GM21528 (cell line): ENCODE data around the gene PROC.

ENCODE experiments used
- ATAC-seq: cut with Tn5 transposase; IDR thresholded peaks from one replicate; pipeline ENCODE4 v1.9.1; 2021; ENCODE audit warnings: mild to moderate bottlenecking, moderate library complexity; ENCODE audit not compliant: unreplicated experiment, low FRiP score

The PROC gene

GRCh38 chr2:127413200-127413599, 5.0 kb upstream of the PROC start:
- no peak for ATAC-seq

DNA sequence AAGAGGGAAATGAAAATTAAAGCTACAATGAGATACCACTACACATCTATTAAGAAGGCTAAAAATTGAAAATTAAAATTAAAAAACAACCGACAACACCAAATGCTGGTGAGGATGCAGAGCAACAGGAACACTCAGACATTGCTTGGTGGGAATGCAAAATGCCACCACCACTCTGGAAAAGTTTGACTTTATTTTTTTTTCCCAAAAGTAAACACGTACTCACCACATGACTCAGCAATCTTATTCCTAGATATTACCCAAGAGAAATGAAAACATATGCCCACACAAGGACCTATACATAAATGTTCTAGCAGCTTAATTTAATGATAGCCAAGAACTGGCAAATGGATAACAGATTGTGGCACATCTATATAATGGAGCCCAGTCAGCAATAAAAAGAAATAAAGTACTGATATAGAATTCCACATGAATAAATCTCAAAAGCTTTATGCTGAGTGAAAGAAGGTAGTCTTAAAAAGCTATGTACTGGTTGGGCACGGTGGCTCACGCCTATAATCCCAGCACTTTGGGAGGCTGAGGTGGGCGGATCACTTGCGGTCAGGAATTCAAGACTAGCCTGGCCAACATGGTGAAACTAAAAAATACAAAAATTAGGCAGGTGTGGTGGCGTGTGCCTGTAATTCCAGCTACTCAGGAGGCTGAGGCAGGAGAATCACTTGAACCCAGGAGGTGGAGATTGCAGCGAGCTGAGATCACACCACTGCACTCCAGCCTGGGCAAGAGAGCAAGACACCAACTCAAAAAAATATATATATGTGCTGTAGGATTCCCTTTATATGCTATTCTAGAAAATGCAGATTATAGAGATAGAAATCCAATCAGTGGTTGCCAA, 4.2 kb upstream of the PROC start:
- ATAC-seq: no peak

- ATAC-seq: no peak
Measured at GRCh38 chr2:127414638-127415592, 3.3 kb upstream of the PROC start.

DNA sequence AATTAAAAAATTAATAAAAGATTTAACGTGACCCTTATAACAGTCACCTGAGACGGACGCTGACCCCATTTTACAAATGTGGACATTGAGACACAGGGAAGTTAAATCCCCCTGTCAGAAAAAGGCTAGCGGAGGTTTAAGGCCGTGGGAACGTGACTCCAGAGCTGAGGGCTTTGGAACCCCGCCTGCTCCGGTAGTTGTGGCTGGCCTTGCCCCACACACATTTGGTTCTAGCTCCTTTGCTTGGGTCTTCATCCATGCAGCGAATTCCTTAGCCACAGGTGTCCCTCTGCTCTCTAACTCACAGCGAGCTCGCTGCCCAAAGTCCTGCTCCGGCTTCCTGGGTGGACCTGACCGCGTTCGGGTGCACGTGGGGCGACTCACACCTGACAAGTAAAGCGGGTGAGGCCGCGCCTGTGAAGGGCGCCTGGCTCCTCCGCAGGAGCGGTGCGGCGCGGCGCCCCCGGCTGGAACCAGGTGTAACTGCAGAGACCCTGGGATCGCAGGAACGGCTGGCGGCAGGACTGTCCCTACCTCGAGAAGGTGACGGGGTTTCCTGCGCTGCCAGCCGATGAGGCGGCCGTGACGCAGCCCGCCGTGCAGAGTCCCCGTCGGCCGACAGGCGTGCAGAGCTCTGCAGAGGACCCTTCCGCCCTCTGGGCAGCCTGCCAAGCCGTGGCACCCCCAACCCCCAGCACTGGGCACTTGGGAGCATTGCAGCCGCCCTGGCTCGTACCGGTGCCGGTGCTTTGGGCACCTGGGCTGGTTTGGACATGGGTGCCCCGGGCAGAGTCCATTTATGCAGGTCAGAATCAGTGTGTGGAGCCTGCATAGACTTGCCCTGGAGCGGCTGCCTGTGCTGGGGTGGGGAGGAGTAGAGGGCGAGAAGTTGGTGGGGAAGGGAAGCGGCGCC, 2.4 kb upstream of the PROC start:
- peak; percentile 72 for ATAC-seq

DNA sequence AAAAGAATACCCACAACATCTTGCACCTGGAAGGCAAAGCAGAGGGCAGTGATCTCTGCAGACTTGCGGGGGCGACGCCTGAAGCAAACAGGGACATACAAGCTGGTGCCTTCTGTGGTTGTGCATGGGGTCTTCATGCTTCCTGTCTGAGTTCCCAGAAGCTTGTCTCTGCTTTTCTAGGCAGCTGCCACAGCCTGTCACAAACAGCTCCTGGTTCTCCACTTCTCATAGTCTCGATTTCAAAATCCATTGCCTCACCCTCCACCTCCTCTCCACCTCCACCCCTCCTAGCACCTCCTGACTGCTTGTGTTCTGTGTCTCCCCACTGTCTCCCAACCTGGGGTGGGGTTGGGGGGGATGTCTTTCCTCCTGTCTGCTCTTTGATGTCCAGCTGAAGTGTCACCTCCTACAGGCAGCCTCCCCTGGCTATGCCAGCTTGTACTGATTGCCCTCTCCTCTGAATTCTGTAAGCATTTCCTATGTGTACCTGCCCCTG, 1.7 kb upstream of the PROC start:
- peak; percentile 21 for ATAC-seq

DNA sequence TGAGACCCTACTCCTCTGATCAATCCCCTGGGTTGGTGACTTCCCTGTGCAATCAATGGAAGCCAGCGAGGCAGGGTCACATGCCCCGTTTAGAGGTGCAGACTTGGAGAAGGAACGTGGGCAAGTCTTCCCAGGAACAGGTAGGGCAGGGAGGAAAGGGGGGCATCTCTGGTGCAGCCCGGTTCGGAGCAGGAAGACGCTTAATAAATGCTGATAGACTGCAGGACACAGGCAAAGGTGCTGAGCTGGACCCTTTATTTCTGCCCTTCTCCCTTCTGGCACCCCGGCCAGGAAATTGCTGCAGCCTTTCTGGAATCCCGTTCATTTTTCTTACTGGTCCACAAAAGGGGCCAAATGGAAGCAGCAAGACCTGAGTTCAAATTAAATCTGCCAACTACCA, 821 bp upstream of the PROC start:
- ATAC-seq: no peak

DNA sequence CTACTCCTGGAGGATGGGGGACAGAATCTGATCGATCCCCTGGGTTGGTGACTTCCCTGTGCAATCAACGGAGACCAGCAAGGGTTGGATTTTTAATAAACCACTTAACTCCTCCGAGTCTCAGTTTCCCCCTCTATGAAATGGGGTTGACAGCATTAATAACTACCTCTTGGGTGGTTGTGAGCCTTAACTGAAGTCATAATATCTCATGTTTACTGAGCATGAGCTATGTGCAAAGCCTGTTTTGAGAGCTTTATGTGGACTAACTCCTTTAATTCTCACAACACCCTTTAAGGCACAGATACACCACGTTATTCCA, 844 bp downstream of the PROC start:
- no peak for ATAC-seq

DNA sequence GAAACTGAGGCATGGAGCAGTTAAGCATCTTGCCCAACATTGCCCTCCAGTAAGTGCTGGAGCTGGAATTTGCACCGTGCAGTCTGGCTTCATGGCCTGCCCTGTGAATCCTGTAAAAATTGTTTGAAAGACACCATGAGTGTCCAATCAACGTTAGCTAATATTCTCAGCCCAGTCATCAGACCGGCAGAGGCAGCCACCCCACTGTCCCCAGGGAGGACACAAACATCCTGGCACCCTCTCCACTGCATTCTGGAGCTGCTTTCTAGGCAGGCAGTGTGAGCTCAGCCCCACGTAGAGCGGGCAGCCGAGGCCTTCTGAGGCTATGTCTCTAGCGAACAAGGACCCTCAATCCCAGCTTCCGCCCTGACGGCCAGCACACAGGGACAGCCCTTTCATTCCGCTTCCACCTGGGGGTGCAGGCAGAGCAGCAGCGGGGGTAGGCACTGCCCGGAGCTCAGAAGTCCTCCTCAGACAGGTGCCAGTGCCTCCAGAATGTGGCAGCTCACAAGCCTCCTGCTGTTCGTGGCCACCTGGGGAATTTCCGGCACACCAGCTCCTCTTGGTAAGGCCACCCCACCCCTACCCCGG, 1.3 kb downstream of the PROC start:
- no peak for ATAC-seq

DNA sequence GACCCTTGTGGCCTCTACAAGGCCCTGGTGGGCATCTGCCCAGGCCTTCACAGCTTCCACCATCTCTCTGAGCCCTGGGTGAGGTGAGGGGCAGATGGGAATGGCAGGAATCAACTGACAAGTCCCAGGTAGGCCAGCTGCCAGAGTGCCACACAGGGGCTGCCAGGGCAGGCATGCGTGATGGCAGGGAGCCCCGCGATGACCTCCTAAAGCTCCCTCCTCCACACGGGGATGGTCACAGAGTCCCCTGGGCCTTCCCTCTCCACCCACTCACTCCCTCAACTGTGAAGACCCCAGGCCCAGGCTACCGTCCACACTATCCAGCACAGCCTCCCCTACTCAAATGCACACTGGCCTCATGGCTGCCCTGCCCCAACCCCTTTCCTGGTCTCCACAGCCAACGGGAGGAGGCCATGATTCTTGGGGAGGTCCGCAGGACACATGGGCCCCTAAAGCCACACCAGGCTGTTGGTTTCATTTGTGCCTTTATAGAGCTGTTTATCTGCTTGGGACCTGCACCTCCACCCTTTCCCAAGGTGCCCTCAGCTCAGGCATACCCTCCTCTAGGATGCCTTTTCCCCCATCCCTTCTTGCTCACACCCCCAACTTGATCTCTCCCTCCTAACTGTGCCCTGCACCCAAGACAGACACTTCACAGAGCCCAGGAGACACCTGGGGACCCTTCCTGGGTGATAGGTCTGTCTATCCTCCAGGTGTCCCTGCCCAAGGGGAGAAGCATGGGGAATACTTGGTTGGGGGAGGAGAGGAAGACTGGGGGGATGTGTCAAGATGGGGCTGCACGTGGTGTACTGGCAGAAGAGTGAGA, 2.0 kb downstream of the PROC start:
- ATAC-seq: no peak

GRCh38 chr2:127421116-127421800, 3.0 kb downstream of the PROC start:
- no peak for ATAC-seq

DNA sequence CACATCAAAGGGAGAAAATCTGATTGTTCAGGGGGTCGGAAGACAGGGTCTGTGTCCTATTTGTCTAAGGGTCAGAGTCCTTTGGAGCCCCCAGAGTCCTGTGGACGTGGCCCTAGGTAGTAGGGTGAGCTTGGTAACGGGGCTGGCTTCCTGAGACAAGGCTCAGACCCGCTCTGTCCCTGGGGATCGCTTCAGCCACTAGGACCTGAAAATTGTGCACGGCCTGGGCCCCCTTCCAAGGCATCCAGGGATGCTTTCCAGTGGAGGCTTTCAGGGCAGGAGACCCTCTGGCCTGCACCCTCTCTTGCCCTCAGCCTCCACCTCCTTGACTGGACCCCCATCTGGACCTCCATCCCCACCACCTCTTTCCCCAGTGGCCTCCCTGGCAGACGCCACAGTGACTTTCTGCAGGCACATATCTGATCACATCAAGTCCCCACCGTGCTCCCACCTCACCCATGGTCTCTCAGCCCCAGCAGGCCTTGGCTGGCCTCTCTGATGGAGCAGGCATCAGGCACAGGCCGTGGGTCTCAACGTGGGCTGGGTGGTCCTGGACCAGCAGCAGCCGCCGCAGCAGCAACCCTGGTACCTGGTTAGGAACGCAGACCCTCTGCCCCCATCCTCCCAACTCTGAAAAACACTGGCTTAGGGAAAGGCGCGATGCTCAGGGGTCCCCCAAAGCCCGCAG, 3.8 kb downstream of the PROC start:
- ATAC-seq: no peak

DNA sequence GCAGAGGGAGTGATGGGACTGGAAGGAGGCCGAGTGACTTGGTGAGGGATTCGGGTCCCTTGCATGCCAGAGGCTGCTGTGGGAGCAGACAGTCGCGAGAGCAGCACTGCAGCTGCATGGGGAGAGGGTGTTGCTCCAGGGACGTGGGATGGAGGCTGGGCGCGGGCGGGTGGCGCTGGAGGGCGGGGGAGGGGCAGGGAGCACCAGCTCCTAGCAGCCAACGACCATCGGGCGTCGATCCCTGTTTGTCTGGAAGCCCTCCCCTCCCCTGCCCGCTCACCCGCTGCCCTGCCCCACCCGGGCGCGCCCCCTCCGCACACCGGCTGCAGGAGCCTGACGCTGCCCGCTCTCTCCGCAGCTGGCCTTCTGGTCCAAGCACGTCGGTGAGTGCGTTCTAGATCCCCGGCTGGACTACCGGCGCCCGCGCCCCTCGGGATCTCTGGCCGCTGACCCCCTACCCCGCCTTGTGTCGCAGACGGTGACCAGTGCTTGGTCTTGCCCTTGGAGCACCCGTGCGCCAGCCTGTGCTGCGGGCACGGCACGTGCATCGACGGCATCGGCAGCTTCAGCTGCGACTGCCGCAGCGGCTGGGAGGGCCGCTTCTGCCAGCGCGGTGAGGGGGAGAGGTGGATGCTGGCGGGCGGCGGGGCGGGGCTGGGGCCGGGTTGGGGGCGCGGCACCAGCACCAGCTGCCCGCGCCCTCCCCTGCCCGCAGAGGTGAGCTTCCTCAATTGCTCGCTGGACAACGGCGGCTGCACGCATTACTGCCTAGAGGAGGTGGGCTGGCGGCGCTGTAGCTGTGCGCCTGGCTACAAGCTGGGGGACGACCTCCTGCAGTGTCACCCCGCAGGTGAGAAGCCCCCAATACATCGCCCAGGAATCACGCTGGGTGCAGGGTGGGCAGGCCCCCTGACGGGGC, 4.6 kb downstream of the PROC start:
- no peak for ATAC-seq

DNA sequence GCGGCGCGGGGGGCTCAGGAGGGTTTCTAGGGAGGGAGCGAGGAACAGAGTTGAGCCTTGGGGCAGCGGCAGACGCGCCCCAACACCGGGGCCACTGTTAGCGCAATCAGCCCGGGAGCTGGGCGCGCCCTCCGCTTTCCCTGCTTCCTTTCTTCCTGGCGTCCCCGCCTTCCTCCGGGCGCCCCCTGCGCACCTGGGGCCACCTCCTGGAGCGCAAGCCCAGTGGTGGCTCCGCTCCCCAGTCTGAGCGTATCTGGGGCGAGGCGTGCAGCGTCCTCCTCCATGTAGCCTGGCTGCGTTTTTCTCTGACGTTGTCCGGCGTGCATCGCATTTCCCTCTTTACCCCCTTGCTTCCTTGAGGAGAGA, 5.2 kb downstream of the PROC start:
- no peak for ATAC-seq

DNA sequence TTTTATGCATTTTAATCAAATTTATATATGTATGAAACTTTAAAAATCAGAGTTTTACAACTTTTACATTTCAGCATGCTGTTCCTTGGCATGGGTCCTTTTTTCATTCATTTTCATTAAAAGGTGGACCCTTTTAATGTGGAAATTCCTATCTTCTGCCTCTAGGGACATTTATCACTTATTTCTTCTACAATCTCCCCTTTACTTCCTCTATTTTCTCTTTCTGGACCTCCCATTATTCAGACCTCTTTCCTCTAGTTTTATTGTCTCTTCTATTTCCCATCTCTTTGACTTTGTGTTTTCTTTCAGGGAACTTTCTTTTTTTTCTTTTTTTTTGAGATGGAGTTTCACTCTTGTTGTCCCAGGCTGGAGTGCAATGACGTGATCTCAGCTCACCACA, 5.7 kb downstream of the PROC start:
- ATAC-seq: no peak

DNA sequence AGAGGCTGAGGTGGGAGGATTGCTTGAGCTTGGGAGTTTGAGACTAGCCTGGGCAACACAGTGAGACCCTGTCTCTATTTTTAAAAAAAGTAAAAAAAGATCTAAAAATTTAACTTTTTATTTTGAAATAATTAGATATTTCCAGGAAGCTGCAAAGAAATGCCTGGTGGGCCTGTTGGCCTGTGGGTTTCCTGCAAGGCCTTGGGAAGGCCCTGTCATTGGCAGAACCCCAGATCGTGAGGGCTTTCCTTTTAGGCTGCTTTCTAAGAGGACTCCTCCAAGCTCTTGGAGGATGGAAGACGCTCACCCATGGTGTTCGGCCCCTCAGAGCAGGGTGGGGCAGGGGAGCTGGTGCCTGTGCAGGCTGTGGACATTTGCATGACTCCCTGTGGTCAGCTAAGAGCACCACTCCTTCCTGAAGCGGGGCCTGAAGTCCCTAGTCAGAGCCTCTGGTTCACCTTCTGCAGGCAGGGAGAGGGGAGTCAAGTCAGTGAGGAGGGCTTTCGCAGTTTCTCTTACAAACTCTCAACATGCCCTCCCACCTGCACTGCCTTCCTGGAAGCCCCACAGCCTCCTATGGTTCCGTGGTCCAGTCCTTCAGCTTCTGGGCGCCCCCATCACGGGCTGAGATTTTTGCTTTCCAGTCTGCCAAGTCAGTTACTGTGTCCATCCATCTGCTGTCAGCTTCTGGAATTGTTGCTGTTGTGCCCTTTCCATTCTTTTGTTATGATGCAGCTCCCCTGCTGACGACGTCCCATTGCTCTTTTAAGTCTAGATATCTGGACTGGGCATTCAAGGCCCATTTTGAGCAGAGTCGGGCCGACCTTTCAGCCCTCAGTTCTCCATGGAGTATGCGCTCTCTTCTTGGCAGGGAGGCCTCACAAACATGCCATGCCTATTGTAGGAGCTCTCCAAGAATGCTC, 6.6 kb downstream of the PROC start:
- no peak for ATAC-seq
